SK-N-SH (cell line): Measurements from ENCODE around the gene CHID1. TPM values are rescaled to one million over a fixed set of nuclear protein-coding genes. Genes with fewer than 3 reads are reported as not detected.

ENCODE experiments used
- CTCF ChIA-PET: fragments of 300-600, 350-600 bp; formaldehyde crosslinking; extraction: SDS; loops from one replicate; lab custom pipeline; 2021; lab: Yijun Ruan, JAX
- POLR2A ChIA-PET: fragments of 350-600 bp; sonication (Branson Sonifier 250); formaldehyde crosslinking; extraction: SDS; loops from one replicate; lab custom pipeline; 2020; ENCODE audit warnings: antibody characterized with exemption, inconsistent platforms; lab: Yijun Ruan, JAX
- DNase-seq: peaks from one replicate; pipeline ENCODE4 v3.0.0; 2012
- H2AFZ ChIP-seq: fragments of 200-600 bp; sonication (generic); 2 replicates; pipeline ENCODE4 v1.8.1; 2016; ENCODE audit warnings: antibody characterized with exemption, mild to moderate bottlenecking, low read depth
- H3F3A ChIP-seq: fragments of 200-600 bp; sonication (generic); replicated peaks from 2 replicates; pipeline ENCODE3; 2016; ENCODE audit warnings: antibody characterized with exemption, mild to moderate bottlenecking; ENCODE audit not compliant: insufficient read depth
- H3K27ac ChIP-seq, 2 experiments: fragments of 200-500 bp in 1 of 2; fragments of 200-600 bp in 1 of 2; sonication (Bioruptor generic) in 1 of 2; sonication (generic), shearing (Covaris generic) in 1 of 2; 2 replicates each; pipeline versions ENCODE4 v1.5.1 to v1.6.1; 2014 to 2016; ENCODE audit warnings: low read depth in 2 of 2, inconsistent platforms in 1 of 2, low read length in 1 of 2, mild to moderate bottlenecking in 1 of 2, mixed read lengths in 1 of 2
- H3K27me3 ChIP-seq: fragments of 200-600 bp; sonication (generic), shearing (Covaris generic); 2 replicates; pipeline ENCODE4 v1.6.1; 2016; ENCODE audit warnings: mixed run types; ENCODE audit not compliant: insufficient read depth
- H3K36me3 ChIP-seq, 2 experiments: fragments of 200-500 bp in 1 of 2; fragments of 200-600 bp in 1 of 2; sonication (Bioruptor generic) in 1 of 2; sonication (generic) in 1 of 2; replicated peaks in 1 of 2; 2 replicates each; pipeline versions ENCODE3 to v1.5.1; 2014 to 2016; ENCODE audit warnings: low read length in 1 of 2, mild to moderate bottlenecking in 1 of 2; ENCODE audit not compliant: insufficient read depth in 2 of 2, control insufficient read depth in 1 of 2
- H3K4me1 ChIP-seq, 2 experiments: fragments of 200-500 bp in 1 of 2; fragments of 200-600 bp in 1 of 2; sonication (Bioruptor generic) in 1 of 2; sonication (generic), shearing (Covaris generic) in 1 of 2; 2 replicates each; pipeline versions ENCODE4 v1.5.1 to v1.6.1; 2014 to 2016; ENCODE audit warnings: low read depth in 1 of 2, low read length in 1 of 2, mixed run types in 1 of 2; ENCODE audit not compliant: insufficient read depth in 2 of 2, control insufficient read depth in 1 of 2
- H3K4me2 ChIP-seq: fragments of 200-600 bp; sonication (generic), shearing (Covaris generic); 2 replicates; pipeline ENCODE4 v1.6.1; 2017; ENCODE audit warnings: mixed run types
- H3K4me3 ChIP-seq, 2 experiments: fragments of 200-500 bp in 1 of 2; fragments of 200-600 bp in 1 of 2; sonication (Bioruptor generic) in 1 of 2; sonication (generic), shearing (Covaris generic) in 1 of 2; 2 replicates each; pipeline versions ENCODE4 v1.5.1 to v1.8.1; 2014 to 2016; ENCODE audit warnings: low read depth in 2 of 2, inconsistent platforms in 1 of 2, low read length in 1 of 2, mild to moderate bottlenecking in 1 of 2, mixed read lengths in 1 of 2, moderate library complexity in 1 of 2
- H3K79me2 ChIP-seq: fragments of 200-600 bp; sonication (generic); 2 replicates; pipeline ENCODE4 v1.8.1; 2017; ENCODE audit warnings: mild to moderate bottlenecking; ENCODE audit not compliant: insufficient read depth
- H3K9ac ChIP-seq: fragments of 200-600 bp; sonication (generic); 2 replicates; pipeline ENCODE4 v1.6.1; 2017; ENCODE audit warnings: mixed run types
- H3K9me2 ChIP-seq: fragments of 200-600 bp; sonication (generic); 2 replicates; pipeline ENCODE4 v1.6.1; 2017; ENCODE audit warnings: mixed run types
- H3K9me3 ChIP-seq: fragments of 200-600 bp; sonication (generic); 2 replicates; pipeline ENCODE4 v1.6.1; 2017; ENCODE audit warnings: mixed run types, mild to moderate bottlenecking, moderate library complexity
- H4K20me1 ChIP-seq: fragments of 200-600 bp; sonication (generic); 2 replicates; pipeline ENCODE4 v1.6.1; 2017; ENCODE audit warnings: mild to moderate bottlenecking, mixed run types; ENCODE audit not compliant: insufficient read depth
- CHD2 ChIP-seq: fragments of 150-350 bp; IDR thresholded peaks from 2 replicates; pipeline ENCODE4 v1.6.1; 2018; ENCODE audit warnings: low read length; ENCODE audit not compliant: partially characterized antibody
- ELF1 ChIP-seq: IDR thresholded peaks from 2 replicates; pipeline ENCODE4 v1.4.0; 2012
- EZH2phosphoT487 ChIP-seq: fragments of 200-600 bp; sonication (generic); IDR thresholded peaks from 2 replicates; pipeline ENCODE4 v1.6.1; 2017; ENCODE audit warnings: low read depth, mixed run types, mild to moderate bottlenecking, antibody characterized with exemption, moderate library complexity, borderline replicate concordance
- FOSL2 ChIP-seq: IDR thresholded peaks from 2 replicates; pipeline ENCODE4 v1.4.0; 2012; ENCODE audit warnings: low read depth, mild to moderate bottlenecking, moderate library complexity, borderline replicate concordance
- FOXM1 ChIP-seq: IDR thresholded peaks from 2 replicates; pipeline ENCODE4 v1.4.0; 2012; ENCODE audit warnings: low read depth, mild to moderate bottlenecking
- JUND ChIP-seq: IDR thresholded peaks from 2 replicates; pipeline ENCODE4 v1.4.0; 2012
- MEF2A ChIP-seq: IDR thresholded peaks from 2 replicates; pipeline ENCODE4 v1.4.0; 2012; ENCODE audit warnings: low read depth, borderline replicate concordance
- MXI1 ChIP-seq: IDR thresholded peaks from 2 replicates; pipeline ENCODE4 v1.6.1; 2012; ENCODE audit warnings: mild to moderate bottlenecking, low read depth, low read length, improper control_type of control experiment
- NFIC ChIP-seq: IDR thresholded peaks from 2 replicates; pipeline ENCODE4 v1.4.0; 2012; ENCODE audit warnings: borderline replicate concordance
- NRF1 ChIP-seq: IDR thresholded peaks from 2 replicates; pipeline ENCODE4 v1.6.1; 2012; ENCODE audit warnings: low read depth, mild to moderate bottlenecking, low read length
- POLR2AphosphoS5 ChIP-seq: IDR thresholded peaks from 2 replicates; pipeline ENCODE4 v1.6.1; 2012; ENCODE audit warnings: low read depth, low read length
- RAD21 ChIP-seq: IDR thresholded peaks from 2 replicates; pipeline ENCODE4 v1.6.1; 2012; ENCODE audit warnings: mild to moderate bottlenecking, low read length
- RCOR1 ChIP-seq: fragments of 150-350 bp; IDR thresholded peaks from 2 replicates; pipeline ENCODE4 v1.6.1; 2017; ENCODE audit warnings: antibody characterized with exemption, low read length
- SIN3A ChIP-seq: IDR thresholded peaks from 2 replicates; pipeline ENCODE4 v1.6.1; 2012; ENCODE audit warnings: low read depth, mild to moderate bottlenecking, low read length, moderate library complexity, borderline replicate concordance
- TAF1 ChIP-seq: IDR thresholded peaks from 2 replicates; pipeline ENCODE4 v1.6.1; 2012; ENCODE audit warnings: low read depth, mild to moderate bottlenecking, low read length, moderate library complexity, borderline replicate concordance
- TEAD4 ChIP-seq: IDR thresholded peaks from 2 replicates; pipeline ENCODE4 v1.4.0; 2012; ENCODE audit warnings: mild to moderate bottlenecking, borderline replicate concordance; ENCODE audit not compliant: insufficient read depth
- WGBS: methylation state at CpG from one replicate; pipeline ENCODE4 v1.1.6; 2017; ENCODE audit warnings: low lambda C conversion rate; 5-methylcytosine and 5-hydroxymethylcytosine counted together
- polyA plus RNA-seq, 3 experiments: library from polyadenylated mRNA; depleted of rRNA; stranded (reverse); fragments of >200 nt; gene quantifications; 2 replicates each; pipeline ENCODE4 v1.2.3, GENCODE V29; 2012
- TF ChIP-seq, protein P1 (sequence below): fragments of 150-350 bp; IDR thresholded peaks from 2 replicates; pipeline ENCODE4 v1.6.1; 2016; ENCODE audit warnings: mild to moderate bottlenecking, low read depth, low read length
- TF ChIP-seq, protein P2 (sequence below): fragments of 150-350 bp; IDR thresholded peaks from 2 replicates; pipeline ENCODE4 v1.6.1; 2017; ENCODE audit warnings: antibody characterized with exemption, low read length, low read depth, borderline replicate concordance
- TF ChIP-seq, protein P3 (sequence below): IDR thresholded peaks from 2 replicates; pipeline ENCODE4; 2012

Gene CHID1
- polyA plus RNA-seq, 1 of the 3 experiments (the other 2 are of a cell fraction): 231 TPM

- Histone ChIP-seq H3K79me2 (peaks cover 22% of the 10 kb centered on the region; the same call in 1 of the 2 replicates), H3F3A (no peaks in the 10 kb centered on the region), H3K9me2 (no peaks in the 10 kb centered on the region), H3K9me3 (no peaks in the 10 kb centered on the region), H3K36me3 (no peaks in the 10 kb centered on the region), H4K20me1 (peaks cover 86% of the 10 kb centered on the region), H3K4me2 (no peak overlapping the region), H3K27ac (peak overlapping the region in 1 of 2 experiments; percentile 89; a peak in 2 of 4 replicates), H3K27me3 (no peaks in the 10 kb centered on the region), H3K4me3 (no peak overlapping the region), H3K9ac (no peak overlapping the region), H3K4me1 (peaks cover 10 to 73% of the 10 kb centered on the region in 2 experiments; a peak in 2 of 4 replicates)
- CTCF ChIA-PET: interaction anchor here (0.8 to 3.5 kb wide), 6 partner anchors 8 to 195 kb away, joined by 3 to 24 read pairs (median 3); partner anchors contain the start of gene PNPLA2
- no CpG with 5 or more reads among the region's 12 CpGs for WGBS
- POLR2A ChIA-PET: interaction anchor here (0.6 to 2.7 kb wide), 2 partner anchors 14 to 37 kb away, joined by 3 to 13 read pairs; partner anchors contain the start of genes PNPLA2, POLR2L and TSPAN4
- no peak for TF ChIP-seq EZH2phosphoT487
- no peak for TF ChIP-seq NFIC
- TF ChIP-seq SIN3A: no peak
- no peak for TF ChIP-seq POLR2AphosphoS5
- TF ChIP-seq, all 33 proteins: peak for 0
- H2AFZ ChIP-seq: no peak overlapping the region
- DNase-seq: peak; percentile 74
Observed at GRCh38 chr11:855796-856195, 54.8 kb downstream of the CHID1 start.

DNA sequence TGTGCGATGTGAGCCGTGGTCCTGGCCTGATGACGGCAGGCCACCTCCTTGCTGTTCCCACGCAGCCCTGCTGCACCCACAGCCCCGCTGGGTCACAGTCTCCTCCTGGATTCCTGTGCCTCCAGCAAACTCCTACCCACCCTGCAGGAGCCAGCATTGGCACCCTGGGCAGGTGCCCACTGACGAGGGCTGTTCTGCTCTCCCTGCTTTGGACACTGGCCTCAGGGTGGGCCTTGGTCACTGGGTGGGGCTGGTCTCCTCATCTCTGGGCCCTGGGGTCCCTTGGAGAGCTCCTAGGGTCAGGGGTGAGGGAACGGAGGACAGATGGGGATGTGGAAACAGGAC is 55.3 kb downstream of the CHID1 start:
- ChIA-PET POLR2A (interaction anchor here (2.7 kb wide), 1 partner anchor 13 kb away, joined by 13 read pairs; the partner anchor contains the start of genes POLR2L and TSPAN4), CTCF (interaction anchor here (0.8 to 3.5 kb wide), 4 partner anchors 7 to 195 kb away, joined by 3 to 24 read pairs (median 4); partner anchors contain the start of gene PNPLA2)
- no peaks in the 10 kb centered on the region for H3K9me2 ChIP-seq
- peaks cover 87% of the 10 kb centered on the region for H4K20me1 ChIP-seq
- DNase-seq: no peak
- no peaks in the 10 kb centered on the region for H3K36me3 ChIP-seq
- H3K79me2 ChIP-seq: peaks cover 21% of the 10 kb centered on the region; the same call in 1 of the 2 replicates
- peaks cover 10 to 73% of the 10 kb centered on the region in 2 experiments; a peak in 2 of 4 replicates for H3K4me1 ChIP-seq
- no peaks in the 10 kb centered on the region for H3F3A ChIP-seq
- H3K27me3 ChIP-seq: no peaks in the 10 kb centered on the region
- no peaks in the 10 kb centered on the region for H3K9me3 ChIP-seq
- H3K27ac ChIP-seq: peak overlapping the region in 1 of 2 experiments; percentile 89; a peak in 2 of 4 replicates
- TF ChIP-seq, protein P1, sequence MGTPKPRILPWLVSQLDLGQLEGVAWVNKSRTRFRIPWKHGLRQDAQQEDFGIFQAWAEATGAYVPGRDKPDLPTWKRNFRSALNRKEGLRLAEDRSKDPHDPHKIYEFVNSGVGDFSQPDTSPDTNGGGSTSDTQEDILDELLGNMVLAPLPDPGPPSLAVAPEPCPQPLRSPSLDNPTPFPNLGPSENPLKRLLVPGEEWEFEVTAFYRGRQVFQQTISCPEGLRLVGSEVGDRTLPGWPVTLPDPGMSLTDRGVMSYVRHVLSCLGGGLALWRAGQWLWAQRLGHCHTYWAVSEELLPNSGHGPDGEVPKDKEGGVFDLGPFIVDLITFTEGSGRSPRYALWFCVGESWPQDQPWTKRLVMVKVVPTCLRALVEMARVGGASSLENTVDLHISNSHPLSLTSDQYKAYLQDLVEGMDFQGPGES: no peak
- TF ChIP-seq, protein P2, sequence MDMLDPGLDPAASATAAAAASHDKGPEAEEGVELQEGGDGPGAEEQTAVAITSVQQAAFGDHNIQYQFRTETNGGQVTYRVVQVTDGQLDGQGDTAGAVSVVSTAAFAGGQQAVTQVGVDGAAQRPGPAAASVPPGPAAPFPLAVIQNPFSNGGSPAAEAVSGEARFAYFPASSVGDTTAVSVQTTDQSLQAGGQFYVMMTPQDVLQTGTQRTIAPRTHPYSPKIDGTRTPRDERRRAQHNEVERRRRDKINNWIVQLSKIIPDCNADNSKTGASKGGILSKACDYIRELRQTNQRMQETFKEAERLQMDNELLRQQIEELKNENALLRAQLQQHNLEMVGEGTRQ: no peak
- TF ChIP-seq ELF1: no peak
- TF ChIP-seq SIN3A: no peak
- TF ChIP-seq, protein P3, sequence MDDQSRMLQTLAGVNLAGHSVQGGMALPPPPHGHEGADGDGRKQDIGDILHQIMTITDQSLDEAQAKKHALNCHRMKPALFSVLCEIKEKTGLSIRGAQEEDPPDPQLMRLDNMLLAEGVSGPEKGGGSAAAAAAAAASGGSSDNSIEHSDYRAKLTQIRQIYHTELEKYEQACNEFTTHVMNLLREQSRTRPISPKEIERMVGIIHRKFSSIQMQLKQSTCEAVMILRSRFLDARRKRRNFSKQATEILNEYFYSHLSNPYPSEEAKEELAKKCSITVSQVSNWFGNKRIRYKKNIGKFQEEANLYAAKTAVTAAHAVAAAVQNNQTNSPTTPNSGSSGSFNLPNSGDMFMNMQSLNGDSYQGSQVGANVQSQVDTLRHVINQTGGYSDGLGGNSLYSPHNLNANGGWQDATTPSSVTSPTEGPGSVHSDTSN: no peak
- TF ChIP-seq FOSL2: no peak
- no peak for TF ChIP-seq TEAD4
- TF ChIP-seq NRF1: no peak
- TF ChIP-seq CHD2: no peak
- no peak for TF ChIP-seq RCOR1
- no peak for TF ChIP-seq MEF2A
- no peak for TF ChIP-seq RAD21
- TF ChIP-seq FOXM1: no peak
- TF ChIP-seq TAF1: no peak
- no peak for TF ChIP-seq JUND
- TF ChIP-seq MXI1: no peak
- H3K4me2 ChIP-seq: no peak overlapping the region
- H3K4me3 ChIP-seq: no peak overlapping the region
- H3K9ac ChIP-seq: no peak overlapping the region
- no peak overlapping the region for H2AFZ ChIP-seq
- 97% methylated on average over 4 of the region's 7 CpGs for WGBS
